Mammary epithelial cell (primary cell): ENCODE measurements around the gene TSSC4.

Experiments
- EZH2 ChIP-seq: IDR thresholded peaks from 2 replicates; pipeline ENCODE4 v1.6.1; 2012; ENCODE audit warnings: low read length, inconsistent platforms, borderline replicate concordance
- TF ChIP-seq, protein P1 (sequence below), 2 donors: IDR thresholded peaks in 1 of 2; conservative IDR thresholded peaks in 1 of 2; 2 replicates each; pipeline ENCODE4 v1.5.1; 2011 to 2012; ENCODE audit warnings: inconsistent platforms in 2 of 2, low read length in 2 of 2, mild to moderate bottlenecking in 2 of 2, control low read depth in 1 of 2, low read depth in 1 of 2; ENCODE audit not compliant: insufficient read depth in 1 of 2; ENCODE audit errors: extremely low read depth in 1 of 2

DNA sequence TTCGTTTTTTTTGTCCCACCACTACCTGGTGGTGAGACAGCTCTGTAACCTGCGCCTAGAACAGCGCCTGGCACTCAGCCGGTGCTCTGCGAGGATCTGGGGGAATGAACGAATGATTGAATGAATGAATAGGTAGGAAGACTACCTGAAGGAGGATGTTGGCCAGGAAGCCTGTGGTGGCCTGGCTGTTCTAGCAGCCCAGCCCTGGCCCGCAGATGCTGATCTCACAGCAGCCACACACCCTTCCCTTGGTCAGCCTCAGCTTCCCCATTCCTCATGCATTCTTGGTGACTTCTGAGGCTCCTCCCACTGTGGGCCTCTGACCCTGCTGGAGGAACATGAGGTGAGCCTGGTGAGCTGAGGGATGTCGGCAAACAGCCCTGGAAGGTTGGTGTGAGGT lies 40.1 kb downstream of the TSSC4 start:
- TF ChIP-seq, protein P1, sequence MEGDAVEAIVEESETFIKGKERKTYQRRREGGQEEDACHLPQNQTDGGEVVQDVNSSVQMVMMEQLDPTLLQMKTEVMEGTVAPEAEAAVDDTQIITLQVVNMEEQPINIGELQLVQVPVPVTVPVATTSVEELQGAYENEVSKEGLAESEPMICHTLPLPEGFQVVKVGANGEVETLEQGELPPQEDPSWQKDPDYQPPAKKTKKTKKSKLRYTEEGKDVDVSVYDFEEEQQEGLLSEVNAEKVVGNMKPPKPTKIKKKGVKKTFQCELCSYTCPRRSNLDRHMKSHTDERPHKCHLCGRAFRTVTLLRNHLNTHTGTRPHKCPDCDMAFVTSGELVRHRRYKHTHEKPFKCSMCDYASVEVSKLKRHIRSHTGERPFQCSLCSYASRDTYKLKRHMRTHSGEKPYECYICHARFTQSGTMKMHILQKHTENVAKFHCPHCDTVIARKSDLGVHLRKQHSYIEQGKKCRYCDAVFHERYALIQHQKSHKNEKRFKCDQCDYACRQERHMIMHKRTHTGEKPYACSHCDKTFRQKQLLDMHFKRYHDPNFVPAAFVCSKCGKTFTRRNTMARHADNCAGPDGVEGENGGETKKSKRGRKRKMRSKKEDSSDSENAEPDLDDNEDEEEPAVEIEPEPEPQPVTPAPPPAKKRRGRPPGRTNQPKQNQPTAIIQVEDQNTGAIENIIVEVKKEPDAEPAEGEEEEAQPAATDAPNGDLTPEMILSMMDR (conservative IDR thresholded peaks at IDR 0.05 in 1 of 2, IDR thresholded peaks at IDR 0.05 in 1 of 2; ENCODE audit: extremely low read depth in 1 of 2, insufficient read depth in 1 of 2, low read depth in 1 of 2, low read length in 2 of 2): no peak
- TF ChIP-seq EZH2: no peak
